ENCODE measurements around the gene ATP6V0E1.

DNA sequence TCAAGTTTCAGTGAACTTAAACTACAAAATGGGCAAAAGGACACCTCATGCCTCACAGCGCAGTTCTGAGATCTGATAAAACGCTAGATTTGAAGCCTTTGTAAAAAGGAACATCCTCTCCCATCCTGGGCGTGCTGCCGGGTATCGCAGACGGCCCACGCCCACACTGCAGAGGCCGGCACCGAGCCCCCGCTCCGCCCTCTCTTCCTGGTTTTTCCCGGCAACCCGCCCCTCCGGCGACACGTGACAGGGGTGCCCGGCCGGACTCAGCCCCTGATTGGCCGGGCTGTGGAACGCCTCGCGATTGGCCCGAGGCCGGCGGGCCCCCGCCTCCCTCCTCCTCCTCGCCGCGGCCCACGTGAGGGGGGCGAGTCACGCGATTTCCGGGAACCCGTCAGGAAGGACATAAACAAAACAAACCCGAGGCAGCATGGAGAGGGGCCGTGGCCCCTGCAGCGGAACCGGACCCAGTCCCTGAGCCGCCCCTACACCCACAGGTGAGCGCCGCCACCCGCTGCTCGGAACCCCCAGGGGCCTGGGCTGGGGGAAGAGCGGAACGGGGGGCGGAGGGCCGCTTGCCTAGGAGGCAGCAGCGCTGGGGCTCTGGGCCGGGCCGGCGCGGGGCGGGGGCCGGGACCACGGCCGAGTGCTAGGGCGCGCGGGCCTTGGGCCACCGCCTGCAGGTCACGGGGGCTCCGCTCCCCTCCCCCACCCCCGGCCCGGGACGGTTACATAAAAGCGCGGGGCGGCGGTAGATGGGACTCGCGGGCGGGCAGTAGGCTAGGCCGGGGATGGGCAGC lies 72.6 kb downstream of the ATP6V0E1 start, which contains the start of gene CREBRF:
- TF ChIP-seq, protein P1, sequence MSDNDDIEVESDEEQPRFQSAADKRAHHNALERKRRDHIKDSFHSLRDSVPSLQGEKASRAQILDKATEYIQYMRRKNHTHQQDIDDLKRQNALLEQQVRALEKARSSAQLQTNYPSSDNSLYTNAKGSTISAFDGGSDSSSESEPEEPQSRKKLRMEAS (IDR thresholded peaks at IDR 0.05; ENCODE audit: insufficient read depth, insufficient read length) = peak; percentile 97
- TF ChIP-seq, protein P2, sequence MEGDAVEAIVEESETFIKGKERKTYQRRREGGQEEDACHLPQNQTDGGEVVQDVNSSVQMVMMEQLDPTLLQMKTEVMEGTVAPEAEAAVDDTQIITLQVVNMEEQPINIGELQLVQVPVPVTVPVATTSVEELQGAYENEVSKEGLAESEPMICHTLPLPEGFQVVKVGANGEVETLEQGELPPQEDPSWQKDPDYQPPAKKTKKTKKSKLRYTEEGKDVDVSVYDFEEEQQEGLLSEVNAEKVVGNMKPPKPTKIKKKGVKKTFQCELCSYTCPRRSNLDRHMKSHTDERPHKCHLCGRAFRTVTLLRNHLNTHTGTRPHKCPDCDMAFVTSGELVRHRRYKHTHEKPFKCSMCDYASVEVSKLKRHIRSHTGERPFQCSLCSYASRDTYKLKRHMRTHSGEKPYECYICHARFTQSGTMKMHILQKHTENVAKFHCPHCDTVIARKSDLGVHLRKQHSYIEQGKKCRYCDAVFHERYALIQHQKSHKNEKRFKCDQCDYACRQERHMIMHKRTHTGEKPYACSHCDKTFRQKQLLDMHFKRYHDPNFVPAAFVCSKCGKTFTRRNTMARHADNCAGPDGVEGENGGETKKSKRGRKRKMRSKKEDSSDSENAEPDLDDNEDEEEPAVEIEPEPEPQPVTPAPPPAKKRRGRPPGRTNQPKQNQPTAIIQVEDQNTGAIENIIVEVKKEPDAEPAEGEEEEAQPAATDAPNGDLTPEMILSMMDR (IDR thresholded peaks at IDR 0.05; ENCODE audit: extremely low read depth in 1 of 2, insufficient read depth in 1 of 2, low read depth in 1 of 2, low read length in 2 of 2) = no peak
- TF ChIP-seq POLR2A (IDR thresholded peaks at IDR 0.05; ENCODE audit: low read depth, low read length) (peak; percentile 66), MYC (IDR thresholded peaks at IDR 0.05; ENCODE audit: low read depth, low read length) (peak; percentile 7)

Data from endothelial cell of umbilical vein (primary cell).